K562 (cell line): ENCODE results near the gene CDT1. TPM values are rescaled to one million over a fixed set of nuclear protein-coding genes. Genes with fewer than 3 reads are reported as not detected.
A peak's percentile ranks its signal among the peaks of the same experiment; 100 is the strongest.

Experiments
- CEBPB ChIP-seq: fragments of 450-650 bp; IDR thresholded peaks from 2 replicates; pipeline ENCODE4 v1.6.1; 2016; ENCODE audit warnings: missing genetic modification characterization, missing compliant biosample characterization
- COPS2 ChIP-seq: fragments of 450-650 bp; conservative IDR thresholded peaks from 2 replicates; pipeline ENCODE4 v1.6.1; 2016; ENCODE audit warnings: mild to moderate bottlenecking, moderate library complexity
- CREB1 ChIP-seq, 2 experiments: sonication (generic) in 1 of 2; formaldehyde crosslinking in 1 of 2; IDR thresholded peaks; 2 replicates each; pipeline versions ENCODE4 v1.6.1 to v1.8.0; 2012 to 2022; ENCODE audit warnings: inconsistent platforms in 1 of 2, mild to moderate bottlenecking in 1 of 2, missing genetic modification reagents in 1 of 2, moderate library complexity in 1 of 2
- HDAC1 ChIP-seq, 2 experiments: fragments of 450-650 bp; IDR thresholded peaks; 2 replicates each; pipeline ENCODE4 v1.6.1; 2016 to 2017; ENCODE audit warnings: inconsistent platforms in 1 of 2, mild to moderate bottlenecking in 1 of 2, moderate library complexity in 1 of 2
- NR4A1 ChIP-seq, 2 experiments: fragments of 250-450 bp in 1 of 2; fragments of 450-650 bp in 1 of 2; sonication (Bioruptor Pico) in 1 of 2; IDR thresholded peaks; 2 replicates each; pipeline versions ENCODE4 v1.4.0 to v1.6.1; 2016 to 2020; ENCODE audit warnings: mild to moderate bottlenecking in 2 of 2, missing compliant biosample characterization in 1 of 2, missing genetic modification characterization in 1 of 2, moderate library complexity in 1 of 2
- PHF8 ChIP-seq: fragments of 200-600 bp; sonication (generic); IDR thresholded peaks from 2 replicates; pipeline ENCODE4 v1.6.1; 2012; ENCODE audit warnings: mixed run types, mild to moderate bottlenecking, inconsistent platforms, low read length, moderate library complexity, borderline replicate concordance
- POLR2B ChIP-seq: fragments of 450-650 bp; IDR thresholded peaks from 2 replicates; pipeline ENCODE4 v1.6.1; 2018; ENCODE audit warnings: low read depth; ENCODE audit not compliant: partially characterized antibody
- SMARCA4 ChIP-seq: fragments of 450-650 bp; IDR thresholded peaks from 2 replicates; pipeline ENCODE4 v1.6.1; 2016
- TAF9B ChIP-seq: fragments of 450-650 bp; IDR thresholded peaks from 2 replicates; pipeline ENCODE4 v1.6.1; 2018; ENCODE audit warnings: mild to moderate bottlenecking; ENCODE audit not compliant: partially characterized antibody
- THRAP3 ChIP-seq: fragments of 450-650 bp; IDR thresholded peaks from 2 replicates; pipeline ENCODE4 v1.6.1; 2016; ENCODE audit warnings: mild to moderate bottlenecking, inconsistent platforms, borderline replicate concordance
- ZBED1 ChIP-seq: IDR thresholded peaks from 2 replicates; pipeline ENCODE4 v1.6.1; 2014
- ZKSCAN3 ChIP-seq: fragments of 250-450 bp; sonication (Bioruptor Pico); IDR thresholded peaks from 2 replicates; pipeline ENCODE4 v1.4.0; 2020
- ZNF316 ChIP-seq: fragments of 450-650 bp; IDR thresholded peaks from 2 replicates; pipeline ENCODE4 v1.6.1; 2016
- ZNF408 ChIP-seq: fragments of 250-450 bp; sonication (Bioruptor Pico); IDR thresholded peaks from 2 replicates; pipeline ENCODE4 v1.4.0; 2020; ENCODE audit warnings: low read depth, mild to moderate bottlenecking, moderate library complexity
- ZNF76 ChIP-seq: fragments of 250-450 bp; sonication (Bioruptor Pico); IDR thresholded peaks from 2 replicates; pipeline ENCODE4 v1.4.0; 2020; ENCODE audit warnings: mild to moderate bottlenecking, moderate library complexity, borderline replicate concordance
- polyA plus RNA-seq, 8 experiments: library from polyadenylated mRNA; depleted of rRNA in 4 of 8; stranded (reverse) in 5 of 8; unstranded in 3 of 8; fragments of >200 nt; fragmentation: Nextera tagmentation in 2 of 8; fragmentation: Illumina TruSeq in 1 of 8; extraction: Ambion mirVana in 2 of 8; extraction: Trizol in 1 of 8; gene quantifications; 2 replicates each; pipeline versions ENCODE4 v1.2.1 to v1.2.3, GENCODE V29; 2011 to 2014; ENCODE audit warnings: inconsistent platforms in 1 of 8, missing spikeins in 1 of 8
- total RNA-seq, 7 experiments: library from RNA; depleted of rRNA in 6 of 7; stranded (reverse); fragments of >200 nt in 6 of 7; fragmentation: Illumina TruSeq in 2 of 7; extraction: Trizol in 2 of 7; gene quantifications; 2 replicates each; pipeline versions ENCODE4 v1.2.1 to v1.2.3, GENCODE V29; 2011 to 2021; ENCODE audit warnings: low replicate concordance in 1 of 7
- TF ChIP-seq, protein P1 (sequence below): fragments of 450-650 bp; IDR thresholded peaks from 2 replicates; pipeline ENCODE4 v1.6.1; 2014; ENCODE audit warnings: low read depth, mild to moderate bottlenecking, moderate library complexity, borderline replicate concordance
- TF ChIP-seq, protein P2 (sequence below): fragments of 450-650 bp; IDR thresholded peaks from 2 replicates; pipeline ENCODE4 v1.6.1; 2016; ENCODE audit warnings: missing biosample characterization, missing genetic modification characterization

The CDT1 gene
- total and polyA plus RNA-seq, 9 of the 15 experiments (the other 6 are each of a cell fraction or from before 2014, with no cell fraction given): 0.92 to 178 (median 14.2) TPM

DNA sequence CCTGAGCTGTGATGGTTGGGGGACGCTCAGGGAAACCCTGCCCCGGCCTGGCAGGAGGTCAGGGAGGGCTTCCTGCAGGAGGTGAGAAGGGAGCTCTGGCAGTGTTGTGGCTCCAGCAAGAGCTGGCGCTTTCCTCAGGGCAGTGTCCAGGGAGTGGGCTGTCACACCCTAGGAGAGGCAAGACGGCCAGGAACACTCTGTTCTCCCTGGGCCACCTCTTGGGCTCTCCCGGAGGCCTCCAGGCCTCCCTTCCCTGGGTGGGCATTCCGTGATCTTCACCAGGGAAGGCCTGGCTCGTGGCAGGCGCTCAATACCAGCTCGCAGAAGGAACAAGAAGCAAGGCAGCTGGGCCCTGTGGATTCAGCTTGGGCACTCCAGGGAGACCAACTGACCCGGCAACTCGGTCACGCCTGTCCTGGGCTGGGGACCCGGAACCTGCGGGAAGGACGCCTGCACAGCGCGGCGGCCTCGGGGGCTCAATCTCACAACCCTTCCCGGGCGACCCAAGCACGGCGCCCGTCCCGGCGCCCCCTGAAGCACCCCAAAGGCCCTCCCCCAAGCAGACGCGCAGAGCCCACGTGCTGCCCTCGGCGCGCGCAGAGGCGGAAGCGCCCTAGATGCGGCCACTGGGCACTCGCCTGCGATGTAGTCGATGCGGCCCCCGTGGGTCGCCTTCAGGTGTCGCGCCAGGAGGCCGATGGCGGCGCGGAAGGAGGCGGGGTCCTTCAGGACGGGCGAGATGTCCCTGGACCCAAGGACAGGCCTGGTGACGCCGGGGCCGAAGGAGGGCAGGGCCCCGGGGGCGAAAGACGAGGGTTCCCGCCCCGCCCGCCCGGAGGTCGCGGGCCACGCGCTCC lies 7.6 kb downstream of the CDT1 start (continued):
- TF ChIP-seq, protein P1, sequence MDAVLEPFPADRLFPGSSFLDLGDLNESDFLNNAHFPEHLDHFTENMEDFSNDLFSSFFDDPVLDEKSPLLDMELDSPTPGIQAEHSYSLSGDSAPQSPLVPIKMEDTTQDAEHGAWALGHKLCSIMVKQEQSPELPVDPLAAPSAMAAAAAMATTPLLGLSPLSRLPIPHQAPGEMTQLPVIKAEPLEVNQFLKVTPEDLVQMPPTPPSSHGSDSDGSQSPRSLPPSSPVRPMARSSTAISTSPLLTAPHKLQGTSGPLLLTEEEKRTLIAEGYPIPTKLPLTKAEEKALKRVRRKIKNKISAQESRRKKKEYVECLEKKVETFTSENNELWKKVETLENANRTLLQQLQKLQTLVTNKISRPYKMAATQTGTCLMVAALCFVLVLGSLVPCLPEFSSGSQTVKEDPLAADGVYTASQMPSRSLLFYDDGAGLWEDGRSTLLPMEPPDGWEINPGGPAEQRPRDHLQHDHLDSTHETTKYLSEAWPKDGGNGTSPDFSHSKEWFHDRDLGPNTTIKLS: no peak
- TF ChIP-seq ZNF76: no peak
- TF ChIP-seq ZNF408: no peak
- no peak for TF ChIP-seq ZBED1
- no peak for TF ChIP-seq SMARCA4
- no peak for TF ChIP-seq COPS2
- TF ChIP-seq POLR2B: peak; percentile 50
- TF ChIP-seq ZKSCAN3 (CRISPR knock-in tag): no peak
- peak; percentile 21; the same call in 1 of the 2 replicates for TF ChIP-seq NR4A1 (CRISPR knock-in tag; IDR thresholded peaks at IDR 0.05)
- no peak for TF ChIP-seq NR4A1 (tag; IDR thresholded peaks at IDR 0.05)
- no peak for TF ChIP-seq TAF9B
- TF ChIP-seq CREB1 (IDR thresholded peaks at IDR 0.05): peak; percentile 17; the same call in 1 of the 2 replicates
- TF ChIP-seq CREB1 (CRISPR knock-in tag; IDR thresholded peaks at IDR 0.05): no peak
- no peak for TF ChIP-seq ZNF316
- TF ChIP-seq HDAC1 (IDR thresholded peaks at IDR 0.05): peak in 1 of 2 experiments; percentile 94; a peak in 2 of 4 replicates
- TF ChIP-seq, protein P2, sequence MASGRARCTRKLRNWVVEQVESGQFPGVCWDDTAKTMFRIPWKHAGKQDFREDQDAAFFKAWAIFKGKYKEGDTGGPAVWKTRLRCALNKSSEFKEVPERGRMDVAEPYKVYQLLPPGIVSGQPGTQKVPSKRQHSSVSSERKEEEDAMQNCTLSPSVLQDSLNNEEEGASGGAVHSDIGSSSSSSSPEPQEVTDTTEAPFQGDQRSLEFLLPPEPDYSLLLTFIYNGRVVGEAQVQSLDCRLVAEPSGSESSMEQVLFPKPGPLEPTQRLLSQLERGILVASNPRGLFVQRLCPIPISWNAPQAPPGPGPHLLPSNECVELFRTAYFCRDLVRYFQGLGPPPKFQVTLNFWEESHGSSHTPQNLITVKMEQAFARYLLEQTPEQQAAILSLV (tag): no peak
- no peak for TF ChIP-seq THRAP3
- no peak for TF ChIP-seq CEBPB
- no peak for TF ChIP-seq PHF8
